ENCODE results near the gene ARSG.
"Not testable (repeated sequence)": the region's sequence is repeated elsewhere in the genome, so short reads cannot be mapped to it uniquely, and the experiment has no call there.

Gene ARSG

GRCh38 chr17:68390888-68391545 lies 99.7 kb downstream of the ARSG start:
- Mint-ChIP-seq H3K27ac (no peak overlapping the region), H3K4me3 (no peak overlapping the region), H3K4me1 (ENCODE audit: low read depth) (peaks cover 2% of the 10 kb centered on the region), H3K36me3 (ENCODE audit: low read depth) (peaks cover 4% of the 10 kb centered on the region), H3K27me3 (ENCODE audit: low read depth) (no peaks in the 10 kb centered on the region), H3K9me3 (peaks cover 5% of the 10 kb centered on the region)

GRCh38 chr17:68391561-68392268 lies 100.4 kb downstream of the ARSG start:
- Mint-ChIP-seq H3K27ac (no peak overlapping the region), H3K27me3 (ENCODE audit: low read depth) (no peaks in the 10 kb centered on the region), H3K36me3 (ENCODE audit: low read depth) (peaks cover 4% of the 10 kb centered on the region), H3K4me1 (ENCODE audit: low read depth) (peaks cover 2% of the 10 kb centered on the region), H3K4me3 (no peak overlapping the region), H3K9me3 (peaks cover 9% of the 10 kb centered on the region)

DNA sequence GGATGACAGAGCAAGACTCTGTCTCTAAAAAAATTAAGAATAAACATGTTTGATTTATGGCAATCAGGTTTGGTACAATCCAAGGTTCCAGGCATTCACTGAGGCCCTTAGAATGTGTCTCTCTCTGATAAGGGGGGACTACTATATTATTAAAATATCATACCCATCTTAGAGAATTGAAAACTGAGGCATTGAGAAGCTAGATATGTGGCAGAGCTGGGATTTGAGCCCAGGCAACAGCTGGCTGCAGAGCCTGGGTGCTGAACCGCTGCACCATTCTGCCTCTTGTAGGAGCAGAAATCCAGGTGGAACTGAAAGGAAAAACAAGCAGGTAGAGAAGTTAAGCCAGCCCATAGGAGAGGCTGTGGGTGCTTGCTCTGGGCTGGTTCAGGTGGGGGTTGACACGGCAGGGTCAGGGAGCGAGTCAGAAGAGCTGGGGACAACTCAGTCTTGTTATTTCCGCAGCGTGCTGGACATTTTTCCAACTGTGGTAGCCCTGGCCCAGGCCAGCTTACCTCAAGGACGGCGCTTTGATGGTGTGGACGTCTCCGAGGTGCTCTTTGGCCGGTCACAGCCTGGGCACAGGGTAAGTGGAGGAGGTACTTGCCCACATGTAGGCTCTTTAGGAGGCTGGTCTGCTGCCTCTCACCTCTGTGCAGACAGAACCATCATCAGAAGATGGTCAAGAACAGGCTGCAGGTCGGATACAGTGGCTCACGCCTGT lies 103.5 kb downstream of the ARSG start:
- H3K27ac Mint-ChIP-seq: no peak overlapping the region
- H3K9me3 Mint-ChIP-seq: peaks cover 9% of the 10 kb centered on the region
- peaks cover 4% of the 10 kb centered on the region for H3K36me3 Mint-ChIP-seq (ENCODE audit: low read depth)
- no peak overlapping the region for H3K4me3 Mint-ChIP-seq
- no peaks in the 10 kb centered on the region for H3K27me3 Mint-ChIP-seq (ENCODE audit: low read depth)
- H3K4me1 Mint-ChIP-seq (ENCODE audit: low read depth): peaks cover 24% of the 10 kb centered on the region

- Mint-ChIP-seq H3K27me3 (ENCODE audit: low read depth) (no peaks in the 10 kb centered on the region), H3K4me1 (ENCODE audit: low read depth) (peaks cover 30% of the 10 kb centered on the region), H3K36me3 (ENCODE audit: low read depth) (peaks cover 4% of the 10 kb centered on the region), H3K4me3 (no peak overlapping the region), H3K9me3 (peaks cover 9% of the 10 kb centered on the region), H3K27ac (no peak overlapping the region)
These were observed 105.2 kb downstream of the ARSG start for GRCh38 chr17:68396226-68397107.

DNA sequence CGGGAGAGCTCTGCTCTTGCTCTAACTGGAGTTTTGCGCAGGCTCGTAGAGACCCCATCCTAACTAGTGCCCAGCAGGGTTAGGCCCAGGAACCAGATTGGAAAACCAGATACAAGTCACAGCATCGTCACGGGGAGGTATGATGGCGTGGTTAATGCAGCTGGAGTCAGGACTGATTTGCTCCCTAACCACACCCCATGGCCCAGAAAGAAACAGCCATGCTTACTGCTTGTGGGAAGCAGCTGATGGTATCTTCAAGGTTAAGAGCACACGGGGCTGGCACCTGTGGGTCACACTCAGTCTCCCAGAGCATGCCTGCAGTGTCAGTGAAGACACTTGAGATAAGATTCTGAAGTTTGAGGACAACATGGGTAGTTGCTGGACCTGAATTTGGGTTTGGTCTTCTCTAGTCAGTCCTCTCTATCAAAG lies 105.8 kb downstream of the ARSG start:
- H3K27ac Mint-ChIP-seq: no peak overlapping the region
- peaks cover 9% of the 10 kb centered on the region for H3K9me3 Mint-ChIP-seq
- H3K36me3 Mint-ChIP-seq (ENCODE audit: low read depth): peaks cover 4% of the 10 kb centered on the region
- no peak overlapping the region for H3K4me3 Mint-ChIP-seq
- H3K4me1 Mint-ChIP-seq (ENCODE audit: low read depth): peaks cover 30% of the 10 kb centered on the region
- no peaks in the 10 kb centered on the region for H3K27me3 Mint-ChIP-seq (ENCODE audit: low read depth)

GRCh38 chr17:68398691-68399637 lies 107.7 kb downstream of the ARSG start:
- H3K27ac Mint-ChIP-seq: peak overlapping the region; percentile 79
- H3K4me3 Mint-ChIP-seq: peak overlapping the region; percentile 23
- H3K9me3 Mint-ChIP-seq: peaks cover 9% of the 10 kb centered on the region
- no peaks in the 10 kb centered on the region for H3K27me3 Mint-ChIP-seq (ENCODE audit: low read depth)
- peaks cover 7% of the 10 kb centered on the region for H3K36me3 Mint-ChIP-seq (ENCODE audit: low read depth)
- peaks cover 30% of the 10 kb centered on the region for H3K4me1 Mint-ChIP-seq (ENCODE audit: low read depth)

- no peaks in the 10 kb centered on the region for H3K27me3 Mint-ChIP-seq (ENCODE audit: low read depth)
- H3K4me3 Mint-ChIP-seq: no peak overlapping the region
- H3K36me3 Mint-ChIP-seq (ENCODE audit: low read depth): peaks cover 6% of the 10 kb centered on the region
- H3K27ac Mint-ChIP-seq: peak overlapping the region; percentile 79
- peaks cover 14% of the 10 kb centered on the region for H3K9me3 Mint-ChIP-seq
- H3K4me1 Mint-ChIP-seq (ENCODE audit: low read depth): peaks cover 30% of the 10 kb centered on the region
These were observed 108.5 kb downstream of the ARSG start for GRCh38 chr17:68399638-68400403.

DNA sequence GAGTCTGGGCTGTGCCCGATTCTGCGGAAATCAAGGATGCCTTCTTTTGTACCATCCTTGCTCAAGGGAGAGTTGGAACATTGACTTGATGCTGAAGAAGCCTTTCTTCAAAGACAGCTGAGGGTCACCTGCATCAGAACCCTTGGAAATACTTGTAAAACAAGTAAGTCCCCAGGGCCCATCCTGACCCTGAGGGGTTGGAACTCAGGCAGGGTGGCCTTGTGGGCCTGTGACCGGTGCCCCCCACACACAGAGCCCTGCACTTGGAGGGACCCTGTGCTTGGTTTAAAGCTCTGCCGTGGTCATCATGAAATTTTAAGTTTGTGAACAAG lies 109.1 kb downstream of the ARSG start:
- Mint-ChIP-seq H3K27me3 (ENCODE audit: low read depth) (no peaks in the 10 kb centered on the region), H3K27ac (peak overlapping the region; percentile 79), H3K4me1 (ENCODE audit: low read depth) (peaks cover 30% of the 10 kb centered on the region), H3K36me3 (ENCODE audit: low read depth) (peaks cover 8% of the 10 kb centered on the region), H3K9me3 (peaks cover 18% of the 10 kb centered on the region), H3K4me3 (no peak overlapping the region)

DNA sequence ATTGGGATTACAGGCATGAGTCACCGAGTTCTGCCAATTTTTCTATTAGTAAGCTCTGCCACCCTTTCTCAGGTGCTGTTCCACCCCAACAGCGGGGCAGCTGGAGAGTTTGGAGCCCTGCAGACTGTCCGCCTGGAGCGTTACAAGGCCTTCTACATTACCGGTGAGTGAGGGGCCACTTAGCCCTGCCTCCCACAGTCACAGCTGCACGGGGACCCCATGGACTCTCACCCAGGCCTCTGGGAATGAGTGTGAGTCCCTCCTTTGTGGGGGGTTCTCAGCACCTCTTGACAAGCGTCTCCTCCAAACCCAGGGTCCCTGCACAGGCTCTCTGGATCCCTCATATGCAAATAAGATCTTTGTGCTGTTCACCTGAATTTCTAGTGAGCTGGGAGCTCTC lies 110.0 kb downstream of the ARSG start:
- no peak overlapping the region for H3K27ac Mint-ChIP-seq
- H3K4me3 Mint-ChIP-seq: no peak overlapping the region
- peaks cover 2% of the 10 kb centered on the region for H3K27me3 Mint-ChIP-seq (ENCODE audit: low read depth)

GRCh38 chr17:68403122-68403521 lies 111.8 kb downstream of the ARSG start:
- no peak overlapping the region for H3K27ac Mint-ChIP-seq
- H3K9me3 Mint-ChIP-seq: peaks cover 39% of the 10 kb centered on the region
- peaks cover 27% of the 10 kb centered on the region for H3K4me1 Mint-ChIP-seq (ENCODE audit: low read depth)
- H3K27me3 Mint-ChIP-seq (ENCODE audit: low read depth): peaks cover 14% of the 10 kb centered on the region
- peaks cover 25% of the 10 kb centered on the region for H3K36me3 Mint-ChIP-seq (ENCODE audit: low read depth)
- H3K4me3 Mint-ChIP-seq: no peak overlapping the region

More for the DNA sequence above, 110.0 kb downstream of the ARSG start:
- peaks cover 13% of the 10 kb centered on the region for H3K36me3 Mint-ChIP-seq (ENCODE audit: low read depth)
- H3K9me3 Mint-ChIP-seq: peaks cover 25% of the 10 kb centered on the region
- H3K4me1 Mint-ChIP-seq (ENCODE audit: low read depth): peaks cover 30% of the 10 kb centered on the region

DNA sequence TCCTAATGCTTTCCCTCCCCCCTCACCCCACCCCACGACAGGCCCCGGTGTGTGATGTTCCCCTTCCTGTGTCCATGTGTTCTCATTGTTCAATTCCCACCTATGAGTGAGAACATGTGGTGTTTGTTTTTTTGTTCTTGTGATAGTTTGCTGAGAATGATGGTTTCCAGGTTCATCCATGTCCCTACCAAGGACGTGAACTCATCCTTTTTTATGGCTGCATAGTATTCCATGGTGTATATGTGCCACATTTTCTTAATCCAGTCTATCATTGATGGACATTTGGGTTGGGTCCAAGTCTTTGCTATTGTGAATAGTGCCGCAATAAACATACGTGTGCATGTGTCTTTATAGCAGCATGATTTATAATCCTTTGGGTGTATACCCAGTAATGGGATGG lies 112.5 kb downstream of the ARSG start:
- peaks cover 14% of the 10 kb centered on the region for H3K27me3 Mint-ChIP-seq (ENCODE audit: low read depth)
- peaks cover 22% of the 10 kb centered on the region for H3K4me1 Mint-ChIP-seq (ENCODE audit: low read depth)
- H3K27ac Mint-ChIP-seq, H3K4me3 Mint-ChIP-seq: not testable (repeated sequence)
- peaks cover 39% of the 10 kb centered on the region for H3K9me3 Mint-ChIP-seq
- H3K36me3 Mint-ChIP-seq (ENCODE audit: low read depth): peaks cover 25% of the 10 kb centered on the region

DNA sequence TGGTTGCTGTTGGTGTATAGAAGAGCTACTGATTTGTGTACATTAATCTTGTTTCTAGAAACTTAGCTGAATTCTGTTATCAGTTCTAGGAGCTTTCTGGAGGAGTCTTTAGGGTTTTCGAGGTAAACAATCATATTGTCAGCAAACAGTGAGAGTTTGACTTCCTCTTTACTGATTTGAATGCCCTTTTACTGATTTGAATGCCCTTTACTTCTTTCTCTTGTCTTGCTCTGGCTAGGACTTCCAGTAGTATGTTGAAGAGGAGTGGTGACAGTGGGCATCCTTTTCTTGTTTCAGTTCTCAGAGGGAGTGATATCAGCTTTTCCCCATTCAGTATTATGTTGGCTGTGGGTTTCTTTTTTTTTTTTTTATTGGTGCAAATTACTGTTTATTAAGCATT lies 116.4 kb downstream of the ARSG start:
- H3K27me3 Mint-ChIP-seq (ENCODE audit: low read depth): peaks cover 14% of the 10 kb centered on the region
- peaks cover 32% of the 10 kb centered on the region for H3K36me3 Mint-ChIP-seq (ENCODE audit: low read depth)
- H3K4me1 Mint-ChIP-seq (ENCODE audit: low read depth); H3K4me3 Mint-ChIP-seq; H3K27ac Mint-ChIP-seq: not testable (repeated sequence)
- H3K9me3 Mint-ChIP-seq: peaks cover 45% of the 10 kb centered on the region
